GM12864 (cell line): ENCODE measurements around the gene MT1H.

Experiments
- DNase-seq: peaks from one replicate; pipeline ENCODE4 v3.0.0-alpha.2; 2011; ENCODE audit warnings: low read depth
- H3K4me3 ChIP-seq: 2 replicates; pipeline ENCODE4 v1.5.1; 2011; ENCODE audit warnings: mild to moderate bottlenecking, low read depth, low read length, control low read depth
- TF ChIP-seq, protein P1 (sequence below): IDR thresholded peaks from 2 replicates; pipeline ENCODE4 v1.5.1; 2011; ENCODE audit warnings: low read depth, mild to moderate bottlenecking, moderate library complexity, low read length, control low read depth, inconsistent platforms; ENCODE audit errors: missing control alignments

Gene MT1H

DNA sequence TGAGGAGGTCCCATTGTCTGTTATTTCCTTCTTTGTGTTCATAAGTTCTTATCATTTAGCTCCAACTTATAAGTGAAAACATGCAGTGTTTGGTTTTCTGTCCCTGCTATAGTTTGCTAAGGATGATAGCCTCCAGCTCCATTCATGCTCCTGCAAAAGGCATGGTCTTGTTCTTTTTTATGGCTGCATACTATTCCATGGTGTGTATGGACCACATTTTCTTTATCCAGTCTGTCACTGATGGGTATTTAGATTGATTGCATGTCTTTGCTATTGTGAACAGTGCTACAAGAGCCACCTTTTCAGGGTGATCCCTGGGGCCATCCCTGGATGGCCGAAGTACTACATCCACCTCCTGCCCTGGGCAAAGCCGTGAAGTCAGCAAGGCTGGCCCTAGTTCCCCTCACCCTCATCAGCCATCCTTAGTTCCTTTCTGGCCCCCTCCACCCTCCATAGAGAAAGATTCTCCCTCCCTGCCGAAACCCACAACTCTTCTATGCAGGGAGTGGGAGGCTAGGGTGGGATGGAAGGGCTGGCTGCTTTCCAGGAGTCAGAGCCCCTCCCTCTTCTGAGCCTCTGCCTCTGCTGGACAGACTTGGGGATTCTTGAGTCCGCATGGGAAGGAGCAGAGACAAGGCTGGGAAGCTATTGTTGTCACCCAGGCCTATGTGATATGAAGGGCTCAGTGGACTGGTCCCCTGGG, 21.0 kb downstream of the MT1H start:
- TF ChIP-seq, protein P1, sequence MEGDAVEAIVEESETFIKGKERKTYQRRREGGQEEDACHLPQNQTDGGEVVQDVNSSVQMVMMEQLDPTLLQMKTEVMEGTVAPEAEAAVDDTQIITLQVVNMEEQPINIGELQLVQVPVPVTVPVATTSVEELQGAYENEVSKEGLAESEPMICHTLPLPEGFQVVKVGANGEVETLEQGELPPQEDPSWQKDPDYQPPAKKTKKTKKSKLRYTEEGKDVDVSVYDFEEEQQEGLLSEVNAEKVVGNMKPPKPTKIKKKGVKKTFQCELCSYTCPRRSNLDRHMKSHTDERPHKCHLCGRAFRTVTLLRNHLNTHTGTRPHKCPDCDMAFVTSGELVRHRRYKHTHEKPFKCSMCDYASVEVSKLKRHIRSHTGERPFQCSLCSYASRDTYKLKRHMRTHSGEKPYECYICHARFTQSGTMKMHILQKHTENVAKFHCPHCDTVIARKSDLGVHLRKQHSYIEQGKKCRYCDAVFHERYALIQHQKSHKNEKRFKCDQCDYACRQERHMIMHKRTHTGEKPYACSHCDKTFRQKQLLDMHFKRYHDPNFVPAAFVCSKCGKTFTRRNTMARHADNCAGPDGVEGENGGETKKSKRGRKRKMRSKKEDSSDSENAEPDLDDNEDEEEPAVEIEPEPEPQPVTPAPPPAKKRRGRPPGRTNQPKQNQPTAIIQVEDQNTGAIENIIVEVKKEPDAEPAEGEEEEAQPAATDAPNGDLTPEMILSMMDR, result no peak
- no peak for DNase-seq

DNA sequence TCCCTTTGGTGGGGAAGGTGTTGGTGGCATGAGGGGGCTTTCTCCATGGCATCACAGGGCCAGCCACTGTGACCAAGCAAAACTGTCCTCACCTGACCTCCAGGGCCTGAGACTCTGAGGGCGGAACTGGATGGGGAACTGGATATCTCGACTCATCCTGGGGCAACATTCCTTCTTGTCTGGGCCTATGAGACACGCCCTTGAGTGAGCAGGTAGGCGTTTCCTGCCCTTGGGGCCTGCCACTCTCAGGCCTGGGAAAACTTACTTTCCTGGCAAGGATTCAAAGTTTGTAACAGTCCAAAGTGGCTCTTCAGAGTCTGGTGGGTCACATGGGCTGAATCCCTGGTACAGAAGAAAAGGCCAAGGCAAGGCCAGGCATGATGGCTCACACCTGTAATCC, 22.3 kb downstream of the MT1H start:
- TF ChIP-seq, protein P1, result no peak
- DNase-seq, result no peak
- no peak overlapping the region for H3K4me3 ChIP-seq

More for the DNA sequence above, 21.0 kb downstream of the MT1H start:
- H3K4me3 ChIP-seq, result no peak overlapping the region

DNA sequence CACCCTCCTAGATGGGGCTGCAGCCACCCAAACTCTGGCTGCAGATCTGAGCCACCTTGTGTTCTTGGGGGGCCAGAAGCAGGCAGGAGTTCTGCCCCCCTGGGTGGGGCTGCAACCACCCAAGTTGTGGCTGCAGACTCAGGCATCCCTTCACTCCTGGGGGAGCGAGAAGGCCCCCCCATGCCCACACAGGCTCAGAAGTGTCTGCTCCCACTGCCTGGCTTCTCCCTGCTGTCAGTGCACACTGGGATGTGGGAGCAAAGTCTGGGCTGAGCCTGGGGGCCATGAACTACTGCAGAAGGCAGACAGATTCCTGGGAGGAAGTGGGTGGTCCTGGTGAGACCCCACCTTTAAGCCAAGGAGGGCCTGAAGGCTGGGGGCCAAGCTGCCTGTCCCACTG, 25.6 kb downstream of the MT1H start:
- no peak for DNase-seq
- TF ChIP-seq, protein P1, result no peak
- no peak overlapping the region for H3K4me3 ChIP-seq

DNA sequence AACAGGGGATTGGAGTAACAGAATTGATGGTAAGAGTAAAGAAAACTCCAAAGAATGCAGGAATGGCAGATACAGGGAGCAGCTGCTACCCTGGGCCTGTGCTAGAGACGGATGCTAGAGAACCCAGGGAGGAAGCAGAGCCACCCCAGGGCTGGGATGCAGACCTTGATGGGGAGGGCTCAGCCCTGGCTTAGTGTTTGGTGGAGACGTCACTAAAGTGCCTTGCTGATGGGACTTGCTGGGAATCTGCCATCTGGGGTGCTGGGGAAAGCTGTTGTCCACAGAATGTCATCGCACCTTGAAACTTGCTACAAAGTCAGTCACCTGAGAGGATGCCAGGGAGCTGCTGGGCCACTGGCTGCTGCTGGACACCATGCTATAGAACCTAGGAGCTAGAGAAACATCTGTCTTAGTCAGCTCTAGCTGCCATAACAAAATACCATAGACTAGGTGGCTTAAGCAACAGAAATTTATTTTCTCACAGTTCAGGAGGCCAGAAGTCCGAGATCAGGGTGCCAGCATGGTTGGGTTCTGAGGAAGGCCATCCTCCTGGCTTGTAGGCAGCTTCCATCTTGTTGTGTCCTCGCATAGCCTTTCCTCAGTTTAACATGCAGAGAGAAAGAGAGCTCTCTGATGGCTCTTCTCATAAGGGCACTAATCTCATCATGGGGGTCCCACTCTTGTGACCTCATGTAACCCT, 28.0 kb downstream of the MT1H start:
- TF ChIP-seq, protein P1, result no peak

DNA sequence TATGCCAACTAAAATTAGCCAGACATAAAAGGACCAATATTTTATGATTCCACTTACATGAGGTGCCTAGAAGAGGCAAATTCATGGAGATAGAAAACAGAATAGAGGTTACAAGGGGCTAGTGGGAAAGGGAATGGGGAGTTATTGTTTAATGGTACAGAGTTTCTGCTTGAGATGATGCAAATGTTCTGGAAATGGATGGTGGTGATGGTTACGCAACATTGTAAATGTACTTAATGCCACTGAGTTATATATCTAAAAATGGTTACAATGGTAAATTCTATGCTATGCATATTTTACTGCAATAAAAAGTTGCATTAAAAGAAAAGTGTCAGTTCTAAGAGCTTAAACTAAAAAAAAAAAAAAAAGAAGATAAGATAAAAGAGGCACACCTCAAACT, 30.6 kb downstream of the MT1H start:
- TF ChIP-seq, protein P1, result no peak
- no peak for DNase-seq

More for the DNA sequence above, 28.0 kb downstream of the MT1H start:
- H3K4me3 ChIP-seq, result no peak overlapping the region
- no peak for DNase-seq

DNA sequence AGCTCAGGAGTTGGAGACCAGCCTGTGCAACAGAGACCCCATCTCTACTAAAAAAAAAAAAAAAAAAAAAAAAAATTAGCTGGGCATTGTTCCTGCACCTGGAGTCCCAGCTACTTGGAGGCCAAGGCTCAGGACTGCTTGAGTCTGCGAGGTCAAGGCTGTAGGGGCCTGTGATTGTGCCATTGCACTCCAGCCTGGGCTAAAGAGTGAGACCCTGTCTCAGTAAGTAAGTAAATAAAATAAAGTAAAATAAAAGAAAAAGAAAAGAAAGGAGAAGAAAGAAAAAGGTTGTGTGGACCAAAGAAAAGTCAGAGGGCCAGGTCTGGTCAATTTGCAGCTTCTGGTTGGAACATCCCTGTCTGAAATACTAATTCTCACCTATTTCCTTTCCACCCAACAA, 31.0 kb downstream of the MT1H start:
- no peak overlapping the region for H3K4me3 ChIP-seq
- DNase-seq, result no peak
- TF ChIP-seq, protein P1, result no peak

More for the DNA sequence above, 30.6 kb downstream of the MT1H start:
- no peak overlapping the region for H3K4me3 ChIP-seq
